Gastroesophageal sphincter (tissue), 4 donors: ENCODE data around the gene MYO7A. TPM values are rescaled to one million over a fixed set of nuclear protein-coding genes. Genes with fewer than 3 reads are reported as not detected.

Experiments
- ATAC-seq: fragments of 150-250 bp; one replicate; pipeline ENCODE4 v1.9.1; 2016; ENCODE audit warnings: mild to moderate bottlenecking, moderate library complexity
- H3K27ac ChIP-seq, 4 donors: fragments of 200-600 bp; sonication (generic) in 3 of 4; 1 replicate in 3 of 4; 2 replicates in 1 of 4; pipeline ENCODE4 v1.5.1; 2016 to 2019
- H3K27me3 ChIP-seq: fragments of 200-600 bp; sonication (generic); one replicate; pipeline ENCODE4 v1.5.1; 2019
- H3K36me3 ChIP-seq, 2 donors: fragments of 200-600 bp; sonication (generic); one replicate each; pipeline ENCODE4 v1.5.1; 2019; ENCODE audit warnings: control low read depth in 1 of 2
- H3K4me1 ChIP-seq, 3 donors: fragments of 200-600 bp; sonication (generic); 1 replicate in 2 of 3; 2 replicates in 1 of 3; pipeline ENCODE4 v1.5.1; 2016 to 2019; ENCODE audit warnings: control low read depth in 2 of 3
- H3K4me3 ChIP-seq, 2 donors: fragments of 200-600 bp; sonication (generic); one replicate each; pipeline ENCODE4 v1.5.1; 2019; ENCODE audit warnings: mild to moderate bottlenecking in 1 of 2, moderate library complexity in 1 of 2
- H3K9me3 ChIP-seq, 3 donors: fragments of 200-600 bp; sonication (generic); one replicate each; pipeline ENCODE4 v1.5.1; 2017 to 2019; ENCODE audit warnings: control low read depth in 2 of 3
- CTCF ChIP-seq, 4 experiments: fragments of 200-600 bp in 2 of 4; fragments of 450-650 bp in 2 of 4; sonication (generic) in 1 of 4; IDR thresholded peaks; one replicate each; pipeline ENCODE4 v1.5.1; 2017 to 2019; ENCODE audit warnings: antibody characterized with exemption in 4 of 4, mild to moderate bottlenecking in 2 of 4, moderate library complexity in 2 of 4
- EP300 ChIP-seq: sonication (generic); formaldehyde crosslinking; IDR thresholded peaks from one replicate; pipeline ENCODE4 v1.6.1; 2017; ENCODE audit warnings: antibody characterized with exemption, mild to moderate bottlenecking
- POLR2A ChIP-seq, 2 donors: fragments of 450-650 bp; IDR thresholded peaks; one replicate each; pipeline ENCODE4 v1.6.1; 2017; ENCODE audit warnings: antibody characterized with exemption in 2 of 2, mild to moderate bottlenecking in 2 of 2, moderate library complexity in 1 of 2
- POLR2AphosphoS5 ChIP-seq: sonication (generic); formaldehyde crosslinking; IDR thresholded peaks from one replicate; pipeline ENCODE4 v1.6.1; 2017; ENCODE audit warnings: antibody characterized with exemption
- WGBS, 2 donors: methylation state at CpG; one replicate each; pipeline ENCODE4 v1.1.5; 2018; ENCODE audit warnings: low coverage in 1 of 2; 5-methylcytosine and 5-hydroxymethylcytosine counted together
- total RNA-seq, 4 donors: library from RNA; depleted of rRNA; stranded (reverse); fragments of >200 nt; gene quantifications; one replicate each; pipeline ENCODE4 v1.1.0, GENCODE V29; 2016

The MYO7A gene
- total RNA-seq, 4 donors from 2014 or later, result 4.0 to 11.8 (median 8.7) TPM

GRCh38 chr11:77213589-77214428, 85.8 kb downstream of the MYO7A start:
- Histone ChIP-seq H3K9me3 (no peaks in the 10 kb centered on the region), H3K36me3 (no peaks in the 10 kb centered on the region), H3K4me3 (no peak overlapping the region), H3K4me1 (no peaks in the 10 kb centered on the region), H3K27ac (no peak overlapping the region), H3K27me3 (no peaks in the 10 kb centered on the region)
- TF ChIP-seq EP300 (no peak), POLR2A (IDR thresholded peaks at IDR 0.05) (no peak), POLR2AphosphoS5 (no peak), CTCF (IDR thresholded peaks at IDR 0.05) (no peak)
- 100% methylated on average over 2 of the region's 18 CpGs; no CpG with 5 or more reads in 1 of the 2 donors for WGBS, 2 donors
- ATAC-seq, result no peak

- no peaks in the 10 kb centered on the region for H3K27me3 ChIP-seq
- H3K4me3 ChIP-seq, result no peak overlapping the region
- WGBS, 2 donors, result no CpG with 5 or more reads among the region's 9 CpGs
- no peak for TF ChIP-seq EP300
- TF ChIP-seq POLR2AphosphoS5, result no peak
- no peak for TF ChIP-seq CTCF (IDR thresholded peaks at IDR 0.05)
- TF ChIP-seq POLR2A (IDR thresholded peaks at IDR 0.05), result no peak
- H3K9me3 ChIP-seq, result no peaks in the 10 kb centered on the region
- no peaks in the 10 kb centered on the region for H3K4me1 ChIP-seq
- no peak overlapping the region for H3K27ac ChIP-seq
- ATAC-seq, result no peak
- H3K36me3 ChIP-seq, result no peaks in the 10 kb centered on the region
Measured at GRCh38 chr11:77214557-77214956, 86.5 kb downstream of the MYO7A start.

GRCh38 chr11:77215106-77215505, 87.1 kb downstream of the MYO7A start:
- TF ChIP-seq EP300, result no peak
- TF ChIP-seq POLR2AphosphoS5, result no peak
- TF ChIP-seq CTCF (IDR thresholded peaks at IDR 0.05), result no peak
- TF ChIP-seq POLR2A (IDR thresholded peaks at IDR 0.05), result no peak
- no peaks in the 10 kb centered on the region for H3K9me3 ChIP-seq
- no peak overlapping the region for H3K4me3 ChIP-seq
- no peaks in the 10 kb centered on the region for H3K4me1 ChIP-seq
- no peak overlapping the region for H3K27ac ChIP-seq
- ATAC-seq, result no peak
- no peaks in the 10 kb centered on the region for H3K27me3 ChIP-seq
- H3K36me3 ChIP-seq, result no peaks in the 10 kb centered on the region
- WGBS, 2 donors, result 40 to 57% methylated on average over 1 to 2 of the region's 3 CpGs

GRCh38 chr11:77217156-77217555, 89.1 kb downstream of the MYO7A start:
- ATAC-seq, result no peak
- 81 to 92% methylated on average over 2 of the region's 2 CpGs for whole genome bisulfite sequencing, 2 donors

More at GRCh38 chr11:77217156-77217555, 89.1 kb downstream of the MYO7A start:
- H3K36me3 ChIP-seq, result no peaks in the 10 kb centered on the region
- no peak overlapping the region for H3K27ac ChIP-seq
- H3K27me3 ChIP-seq, result no peaks in the 10 kb centered on the region
- no peaks in the 10 kb centered on the region for H3K4me1 ChIP-seq
- no peak for TF ChIP-seq POLR2AphosphoS5
- no peak for TF ChIP-seq POLR2A (IDR thresholded peaks at IDR 0.05)
- no peak for TF ChIP-seq EP300
- TF ChIP-seq CTCF (IDR thresholded peaks at IDR 0.05), result no peak
- H3K9me3 ChIP-seq, result no peaks in the 10 kb centered on the region
- H3K4me3 ChIP-seq, result no peak overlapping the region
